GM12891 (cell line): ENCODE results near the gene STK11IP.

Experiments used
- POLR2A ChIP-seq: IDR thresholded peaks from 2 replicates; pipeline ENCODE4 v1.6.1; 2011; ENCODE audit warnings: low read depth, low read length, control low read depth
- POLR2AphosphoS5 ChIP-seq: IDR thresholded peaks from 2 replicates; pipeline ENCODE4 v1.6.1; 2011; ENCODE audit warnings: low read depth, low read length, control low read depth

GRCh38 chr2:219662566-219662965 lies 64.9 kb downstream of the STK11IP start:
- TF ChIP-seq POLR2A = no peak
- TF ChIP-seq POLR2AphosphoS5 = no peak
